K562 (cell line): ENCODE measurements around the gene PDE8A. TPM values are rescaled to one million over a fixed set of nuclear protein-coding genes. Genes with fewer than 3 reads are reported as not detected.
A peak's percentile ranks its signal among the peaks of the same experiment; 100 is the strongest.

Experiments used
- BRD4 ChIP-seq: fragments of 200-600 bp; sonication (generic); IDR thresholded peaks from 2 replicates; pipeline ENCODE4 v1.6.1; 2017; ENCODE audit warnings: inconsistent platforms
- ERF ChIP-seq: fragments of 450-650 bp; formaldehyde crosslinking; IDR thresholded peaks from 2 replicates; pipeline ENCODE4 v1.4.0; 2020; ENCODE audit warnings: mild to moderate bottlenecking, mixed read lengths
- FOXK2 ChIP-seq, 2 experiments: fragments of 450-650 bp; IDR thresholded peaks in 1 of 2; conservative IDR thresholded peaks in 1 of 2; 2 replicates each; pipeline ENCODE4 v1.6.1; 2016; ENCODE audit warnings: low read depth in 2 of 2, mild to moderate bottlenecking in 1 of 2
- HDAC8 ChIP-seq: fragments of 450-650 bp; IDR thresholded peaks from 2 replicates; pipeline ENCODE4 v1.6.1; 2016; ENCODE audit warnings: mild to moderate bottlenecking, missing genetic modification characterization, moderate library complexity, missing compliant biosample characterization
- KDM1A ChIP-seq, 2 experiments: fragments of 450-650 bp; IDR thresholded peaks; 2 replicates each; pipeline ENCODE4 v1.6.1; 2016; ENCODE audit warnings: mild to moderate bottlenecking in 2 of 2
- MXI1 ChIP-seq: IDR thresholded peaks from 2 replicates; pipeline ENCODE4 v1.6.1; 2011; ENCODE audit warnings: low read depth, mild to moderate bottlenecking, improper control_type of control experiment, low read length
- MYC ChIP-seq, 2 experiments: fragments of 250-450 bp in 1 of 2; sonication (Bioruptor Pico) in 1 of 2; IDR thresholded peaks; 2 replicates each; pipeline versions ENCODE4 v1.5.1 to v1.6.1; 2012 to 2021; ENCODE audit warnings: low read depth in 2 of 2, borderline replicate concordance in 1 of 2, improper control_type of control experiment in 1 of 2, low read length in 1 of 2, mild to moderate bottlenecking in 1 of 2, moderate library complexity in 1 of 2
- NRF1 ChIP-seq, 2 experiments: fragments of 450-650 bp; IDR thresholded peaks in 1 of 2; conservative IDR thresholded peaks in 1 of 2; 2 replicates each; pipeline ENCODE4 v1.6.1; 2014; ENCODE audit warnings: mild to moderate bottlenecking in 2 of 2
- PHF8 ChIP-seq: fragments of 200-600 bp; sonication (generic); IDR thresholded peaks from 2 replicates; pipeline ENCODE4 v1.6.1; 2012; ENCODE audit warnings: mixed run types, mild to moderate bottlenecking, inconsistent platforms, low read length, moderate library complexity, borderline replicate concordance
- SIN3A ChIP-seq, 2 experiments: fragments of 150-350 bp in 1 of 2; IDR thresholded peaks; 2 replicates each; pipeline ENCODE4 v1.6.1; 2011 to 2016; ENCODE audit warnings: borderline replicate concordance in 2 of 2, low read depth in 2 of 2, low read length in 2 of 2, mild to moderate bottlenecking in 2 of 2, moderate library complexity in 2 of 2; ENCODE audit not compliant: control insufficient read depth in 1 of 2
- THRB ChIP-seq: fragments of 450-650 bp; formaldehyde crosslinking; conservative IDR thresholded peaks from 2 replicates; pipeline ENCODE4 v1.4.0; 2022; ENCODE audit warnings: mild to moderate bottlenecking, missing genetic modification characterization
- USF1 ChIP-seq: sonication (generic); formaldehyde crosslinking; IDR thresholded peaks from 2 replicates; pipeline ENCODE4 v1.9.0; 2022; ENCODE audit warnings: mild to moderate bottlenecking, missing genetic modification reagents
- ZBTB49 ChIP-seq: sonication (generic); formaldehyde crosslinking; IDR thresholded peaks from 2 replicates; pipeline ENCODE4 v1.8.0; 2022; ENCODE audit warnings: missing genetic modification reagents, mild to moderate bottlenecking, borderline replicate concordance
- ZMIZ1 ChIP-seq, 2 experiments: fragments of 150-350 bp in 1 of 2; IDR thresholded peaks; 2 replicates each; pipeline ENCODE4 v1.6.1; 2012 to 2016; ENCODE audit warnings: low read depth in 2 of 2, low read length in 2 of 2, mild to moderate bottlenecking in 1 of 2, moderate library complexity in 1 of 2
- ZNF134 ChIP-seq: fragments of 250-450 bp; sonication (Bioruptor Pico); conservative IDR thresholded peaks from 2 replicates; pipeline ENCODE4 v1.4.0; 2020
- polyA plus RNA-seq, 8 experiments: library from polyadenylated mRNA; depleted of rRNA in 4 of 8; stranded (reverse) in 5 of 8; unstranded in 3 of 8; fragments of >200 nt; fragmentation: Nextera tagmentation in 2 of 8; fragmentation: Illumina TruSeq in 1 of 8; extraction: Ambion mirVana in 2 of 8; extraction: Trizol in 1 of 8; gene quantifications; 2 replicates each; pipeline versions ENCODE4 v1.2.1 to v1.2.3, GENCODE V29; 2011 to 2014; ENCODE audit warnings: inconsistent platforms in 1 of 8, missing spikeins in 1 of 8
- total RNA-seq, 7 experiments: library from RNA; depleted of rRNA in 6 of 7; stranded (reverse); fragments of >200 nt in 6 of 7; fragmentation: Illumina TruSeq in 2 of 7; extraction: Trizol in 2 of 7; gene quantifications; 2 replicates each; pipeline versions ENCODE4 v1.2.1 to v1.2.3, GENCODE V29; 2011 to 2021; ENCODE audit warnings: low replicate concordance in 1 of 7

Gene PDE8A
- total and polyA plus RNA-seq, 9 of the 15 experiments (the other 6 are each of a cell fraction or from before 2014, with no cell fraction given) = 5.9 to 40.3 (median 19.8) TPM

GRCh38 chr15:84981054-84981710 is 474 bp upstream of the PDE8A start (continued):
- no peak for TF ChIP-seq ZMIZ1 (IDR thresholded peaks at IDR 0.05; ENCODE audit: low read depth in 2 of 2, low read length in 2 of 2)
- peak; percentile 71; the same call in 1 of the 2 replicates for TF ChIP-seq BRD4
- no peak for TF ChIP-seq ZBTB49
- TF ChIP-seq USF1 = no peak
- no peak for TF ChIP-seq HDAC8
- peak; percentile 30 to 58; a peak in 3 of 4 replicates for TF ChIP-seq FOXK2 (conservative IDR thresholded peaks at IDR 0.05 in 1 of 2, IDR thresholded peaks at IDR 0.05 in 1 of 2; ENCODE audit: low read depth in 2 of 2)
- TF ChIP-seq THRB (CRISPR knock-in tag) = no peak
- TF ChIP-seq SIN3A (IDR thresholded peaks at IDR 0.05; ENCODE audit: borderline replicate concordance in 2 of 2, control insufficient read depth in 1 of 2, low read depth in 2 of 2, low read length in 2 of 2) = peak in 1 of 2 experiments; percentile 73; a peak in 1 of 4 replicates
- peak; percentile 94 to 95 for TF ChIP-seq NRF1 (conservative IDR thresholded peaks at IDR 0.05 in 1 of 2, IDR thresholded peaks at IDR 0.05 in 1 of 2)
- 0 out of 2 replicates have a peak, but pooled peaks have one; percentile 38 for TF ChIP-seq ZNF134 (CRISPR knock-in tag)
- TF ChIP-seq MXI1 = 0 out of 2 replicates have a peak, but pooled peaks have one; percentile 31
- peak; percentile 29 to 50; a peak in 2 of 4 replicates for TF ChIP-seq KDM1A (IDR thresholded peaks at IDR 0.05)
- peak; percentile 71 for TF ChIP-seq MYC (IDR thresholded peaks at IDR 0.05; ENCODE audit: low read depth, low read length)
- no peak for TF ChIP-seq MYC (CRISPR knock-in tag; IDR thresholded peaks at IDR 0.05; ENCODE audit: borderline replicate concordance, low read depth)
- no peak; the same call in 1 of the 2 replicates for TF ChIP-seq ERF (CRISPR knock-in tag)
- no peak for TF ChIP-seq PHF8
